ENCODE data around the gene PLEKHA3.

DNA sequence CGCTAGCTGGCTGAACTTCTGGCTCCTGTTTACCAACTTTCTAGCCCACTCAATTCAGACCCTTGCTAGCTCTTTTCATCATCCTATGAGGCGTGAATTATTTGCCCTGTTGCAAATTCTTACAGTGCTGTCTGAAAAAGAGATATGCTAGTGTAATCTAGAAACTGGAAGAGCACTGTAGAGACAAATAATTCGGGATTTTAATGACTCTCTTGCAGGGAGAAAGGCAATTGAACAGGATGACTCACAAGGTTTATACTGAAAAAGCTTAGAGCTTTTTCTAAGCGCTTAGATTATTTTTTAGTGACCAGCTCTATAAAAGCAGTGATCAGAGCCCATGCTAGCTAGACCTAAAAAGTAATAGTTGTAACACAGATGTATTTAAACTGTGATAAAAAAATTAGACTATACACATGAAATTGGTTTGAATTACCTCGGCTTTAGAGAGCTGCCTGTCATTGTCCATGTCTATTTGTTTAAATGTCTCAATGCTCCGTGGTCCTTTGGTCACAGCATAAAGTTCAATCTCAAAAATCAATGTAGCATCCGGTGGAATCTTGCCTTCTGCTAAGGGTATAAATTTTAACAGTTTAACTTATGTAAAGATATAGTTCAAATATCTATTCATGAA is 10.9 kb upstream of the PLEKHA3 start:
- TF ChIP-seq, protein P1, sequence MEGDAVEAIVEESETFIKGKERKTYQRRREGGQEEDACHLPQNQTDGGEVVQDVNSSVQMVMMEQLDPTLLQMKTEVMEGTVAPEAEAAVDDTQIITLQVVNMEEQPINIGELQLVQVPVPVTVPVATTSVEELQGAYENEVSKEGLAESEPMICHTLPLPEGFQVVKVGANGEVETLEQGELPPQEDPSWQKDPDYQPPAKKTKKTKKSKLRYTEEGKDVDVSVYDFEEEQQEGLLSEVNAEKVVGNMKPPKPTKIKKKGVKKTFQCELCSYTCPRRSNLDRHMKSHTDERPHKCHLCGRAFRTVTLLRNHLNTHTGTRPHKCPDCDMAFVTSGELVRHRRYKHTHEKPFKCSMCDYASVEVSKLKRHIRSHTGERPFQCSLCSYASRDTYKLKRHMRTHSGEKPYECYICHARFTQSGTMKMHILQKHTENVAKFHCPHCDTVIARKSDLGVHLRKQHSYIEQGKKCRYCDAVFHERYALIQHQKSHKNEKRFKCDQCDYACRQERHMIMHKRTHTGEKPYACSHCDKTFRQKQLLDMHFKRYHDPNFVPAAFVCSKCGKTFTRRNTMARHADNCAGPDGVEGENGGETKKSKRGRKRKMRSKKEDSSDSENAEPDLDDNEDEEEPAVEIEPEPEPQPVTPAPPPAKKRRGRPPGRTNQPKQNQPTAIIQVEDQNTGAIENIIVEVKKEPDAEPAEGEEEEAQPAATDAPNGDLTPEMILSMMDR (optimal IDR thresholded peaks at IDR 0.05 in 1 of 3, IDR thresholded peaks at IDR 0.05 in 1 of 3, conservative IDR thresholded peaks at IDR 0.05 in 1 of 3; ENCODE audit: extremely low read depth in 1 of 3, insufficient read depth in 2 of 3, low read length in 3 of 3), result no peak
- TF ChIP-seq EZH2 (IDR thresholded peaks at IDR 0.05; ENCODE audit: low read length), result no peak

Data from keratinocyte (primary cell).